AG04449 (cell line): ENCODE results near the gene ABTB2.

ENCODE experiments used
- CTCF ChIA-PET: fragments of 350-600 bp; formaldehyde crosslinking; extraction: SDS; loops from one replicate; lab custom pipeline; 2021; ENCODE audit warnings: antibody characterized with exemption; lab: Yijun Ruan, JAX
- POLR2A ChIA-PET: fragments of 400-600, 350-600 bp; formaldehyde crosslinking; extraction: SDS; loops from one replicate; lab custom pipeline; 2020; ENCODE audit warnings: antibody characterized with exemption, inconsistent platforms; lab: Yijun Ruan, JAX
- DNase-seq: peaks from one replicate; pipeline ENCODE4 v3.0.0-alpha.2; 2010; ENCODE audit warnings: low read depth, low spot score
- H3K4me3 ChIP-seq: 2 replicates; pipeline ENCODE4 v1.5.1; 2011; ENCODE audit warnings: low read depth, mild to moderate bottlenecking, control low read depth, low read length
- CTCF ChIP-seq: IDR thresholded peaks from one replicate; pipeline ENCODE4 v1.5.1; 2011; ENCODE audit warnings: mild to moderate bottlenecking, moderate library complexity, low read length, control low read depth, inconsistent platforms; ENCODE audit not compliant: insufficient read depth; ENCODE audit errors: missing control alignments

ABTB2 gene

GRCh38 chr11:34382532-34383276, 24.9 kb upstream of the ABTB2 start:
- ChIA-PET CTCF (no interaction called here), POLR2A (no interaction called here)
- no peak for DNase-seq
- no peak for TF ChIP-seq CTCF
- H3K4me3 ChIP-seq, result no peak overlapping the region

DNA sequence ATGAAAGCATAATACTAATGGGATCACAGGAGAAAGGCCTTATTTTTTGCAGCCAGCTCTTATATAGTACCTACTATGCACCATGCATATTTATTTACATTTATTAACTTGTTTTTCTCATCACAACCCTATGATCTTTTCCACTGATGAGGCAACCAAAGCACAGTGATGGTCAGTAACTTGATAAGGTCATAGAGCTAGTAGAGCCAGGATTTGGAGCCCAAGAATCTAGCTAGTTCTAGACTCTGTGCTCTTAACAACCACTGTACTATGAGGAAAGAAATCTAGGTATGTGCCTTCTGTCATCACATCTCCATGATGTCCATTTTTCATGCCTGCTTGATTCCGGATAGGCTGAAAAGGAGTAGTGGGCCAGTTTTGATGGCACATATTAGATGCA, 24.0 kb upstream of the ABTB2 start:
- DNase-seq, result no peak
- ChIA-PET CTCF (interaction anchor here (1.2 kb wide), 1 partner anchor 111 kb away, joined by 7 read pairs; no protein-coding TSS in a partner anchor), POLR2A (no interaction called here)
- TF ChIP-seq CTCF, result no peak
- H3K4me3 ChIP-seq, result no peak overlapping the region

GRCh38 chr11:34380696-34381095, 22.9 kb upstream of the ABTB2 start:
- no peak for TF ChIP-seq CTCF
- no peak overlapping the region for H3K4me3 ChIP-seq
- CTCF ChIA-PET, result interaction anchor here (0.9 to 1.2 kb wide), 4 partner anchors 15 to 206 kb away, joined by 3 to 7 read pairs (median 4); no protein-coding TSS in a partner anchor
- POLR2A ChIA-PET, result interaction anchor here (1.1 kb wide), 1 partner anchor 22 kb away, joined by 3 read pairs; the partner anchor contains the start of gene ABTB2
- no peak for DNase-seq

GRCh38 chr11:34379539-34379938, 21.7 kb upstream of the ABTB2 start:
- no peak for DNase-seq
- H3K4me3 ChIP-seq, result no peak overlapping the region
- ChIA-PET CTCF (no interaction called here), POLR2A (no interaction called here)
- TF ChIP-seq CTCF, result no peak

GRCh38 chr11:34379079-34379478, 21.3 kb upstream of the ABTB2 start:
- no peak overlapping the region for H3K4me3 ChIP-seq
- no peak for TF ChIP-seq CTCF
- POLR2A ChIA-PET, result no interaction called here
- no peak for DNase-seq
- CTCF ChIA-PET, result no interaction called here

GRCh38 chr11:34373727-34374126, 15.9 kb upstream of the ABTB2 start:
- CTCF ChIA-PET, result interaction anchor here (1.8 kb wide), 1 partner anchor 119 kb away, joined by 8 read pairs; no protein-coding TSS in a partner anchor
- no peak for TF ChIP-seq CTCF
- POLR2A ChIA-PET, result no interaction called here
- no peak for DNase-seq
- H3K4me3 ChIP-seq, result no peak overlapping the region
